K562 (cell line): Measurements from ENCODE around the gene ATP8B2. TPM values are rescaled to one million over a fixed set of nuclear protein-coding genes. Genes with fewer than 3 reads are reported as not detected.
A peak's percentile ranks its signal among the peaks of the same experiment; 100 is the strongest.

Source experiments
- BHLHE40 ChIP-seq: IDR thresholded peaks from 2 replicates; pipeline ENCODE4 v1.6.1; 2011; ENCODE audit warnings: low read length, improper control_type of control experiment
- CBX3 ChIP-seq, 2 experiments: IDR thresholded peaks; 1 replicate in 1 of 2; 2 replicates in 1 of 2; pipeline ENCODE4 v1.6.1; 2012; ENCODE audit warnings: inconsistent platforms in 2 of 2, low read length in 2 of 2, borderline replicate concordance in 1 of 2, control low read depth in 1 of 2
- CXXC5 ChIP-seq: fragments of 250-450 bp; sonication (Bioruptor Pico); IDR thresholded peaks from 2 replicates; pipeline ENCODE4 v1.8.0; 2022; ENCODE audit warnings: inconsistent platforms, mild to moderate bottlenecking, moderate library complexity
- FIP1L1 ChIP-seq: fragments of 200-400 bp; formaldehyde crosslinking; IDR thresholded peaks from 2 replicates; pipeline ENCODE4 v1.6.1; 2018; ENCODE audit warnings: mild to moderate bottlenecking, low read depth, low read length; ENCODE audit not compliant: poor library complexity, severe bottlenecking
- FOXJ2 ChIP-seq: fragments of 200-800 bp; sonication (Bioruptor generic); IDR thresholded peaks from 2 replicates; pipeline ENCODE4 v1.6.1; 2016; ENCODE audit warnings: missing genetic modification characterization, missing compliant biosample characterization
- HDAC2 ChIP-seq: fragments of 450-650 bp; IDR thresholded peaks from 2 replicates; pipeline ENCODE4 v1.6.1; 2016; ENCODE audit warnings: mild to moderate bottlenecking
- HMG20B ChIP-seq: fragments of 250-450 bp; sonication (Bioruptor Pico); IDR thresholded peaks from 2 replicates; pipeline ENCODE4 v1.5.0; 2021; ENCODE audit warnings: mild to moderate bottlenecking
- NCOA1 ChIP-seq: fragments of 450-650 bp; IDR thresholded peaks from 2 replicates; pipeline ENCODE4 v1.6.1; 2016; ENCODE audit warnings: low read depth
- SMARCE1 ChIP-seq: fragments of 450-650 bp; IDR thresholded peaks from 2 replicates; pipeline ENCODE4 v1.7.1; 2016; ENCODE audit warnings: mild to moderate bottlenecking
- SP1 ChIP-seq: sonication (generic); formaldehyde crosslinking; IDR thresholded peaks from 2 replicates; pipeline ENCODE4 v1.8.1; 2022; ENCODE audit warnings: mild to moderate bottlenecking, missing genetic modification reagents
- SP2 ChIP-seq: IDR thresholded peaks from 2 replicates; pipeline ENCODE4 v1.6.1; 2011; ENCODE audit warnings: mild to moderate bottlenecking, low read depth, low read length, moderate library complexity; ENCODE audit not compliant: poor library complexity, severe bottlenecking; ENCODE audit errors: extremely low read depth
- YY1 ChIP-seq, 3 experiments: IDR thresholded peaks; 2 replicates each; pipeline ENCODE4 v1.6.1; 2011; ENCODE audit warnings: low read length in 2 of 3, mild to moderate bottlenecking in 2 of 3, moderate library complexity in 2 of 3, borderline replicate concordance in 1 of 3, control low read depth in 1 of 3, low read depth in 1 of 3; ENCODE audit not compliant: insufficient read depth in 3 of 3, insufficient replicate concordance in 2 of 3, control insufficient read depth in 1 of 3, insufficient read length in 1 of 3; ENCODE audit errors: extremely low read depth in 1 of 3
- ZNF766 ChIP-seq: fragments of 200-800 bp; sonication (Bioruptor generic); conservative IDR thresholded peaks from 2 replicates; pipeline ENCODE4 v1.6.1; 2016; ENCODE audit warnings: missing genetic modification characterization, missing compliant biosample characterization
- ZNF780A ChIP-seq: fragments of 250-450 bp; sonication (Bioruptor Pico); IDR thresholded peaks from 2 replicates; pipeline ENCODE4 v1.5.0; 2021; ENCODE audit warnings: mild to moderate bottlenecking
- polyA plus RNA-seq, 8 experiments: library from polyadenylated mRNA; depleted of rRNA in 4 of 8; stranded (reverse) in 5 of 8; unstranded in 3 of 8; fragments of >200 nt; fragmentation: Nextera tagmentation in 2 of 8; fragmentation: Illumina TruSeq in 1 of 8; extraction: Ambion mirVana in 2 of 8; extraction: Trizol in 1 of 8; gene quantifications; 2 replicates each; pipeline versions ENCODE4 v1.2.1 to v1.2.3, GENCODE V29; 2011 to 2014; ENCODE audit warnings: inconsistent platforms in 1 of 8, missing spikeins in 1 of 8
- total RNA-seq, 7 experiments: library from RNA; depleted of rRNA in 6 of 7; stranded (reverse); fragments of >200 nt in 6 of 7; fragmentation: Illumina TruSeq in 2 of 7; extraction: Trizol in 2 of 7; gene quantifications; 2 replicates each; pipeline versions ENCODE4 v1.2.1 to v1.2.3, GENCODE V29; 2011 to 2021; ENCODE audit warnings: low replicate concordance in 1 of 7
- TF ChIP-seq, protein P1 (sequence below), 2 experiments: fragments of 450-650 bp; conservative IDR thresholded peaks; 2 replicates each; pipeline ENCODE4 v1.6.1; 2017; ENCODE audit warnings: mild to moderate bottlenecking in 2 of 2, moderate library complexity in 2 of 2
- TF ChIP-seq, protein P2 (sequence below): sonication (generic); formaldehyde crosslinking; IDR thresholded peaks from 2 replicates; pipeline ENCODE4 v1.9.0; 2022; ENCODE audit warnings: mild to moderate bottlenecking, missing genetic modification reagents
- TF ChIP-seq, protein P3 (sequence below), 2 experiments: fragments of 450-650 bp; IDR thresholded peaks; 2 replicates each; pipeline ENCODE4 v1.6.1; 2018; ENCODE audit warnings: mild to moderate bottlenecking in 2 of 2, low read depth in 1 of 2; ENCODE audit not compliant: partially characterized antibody in 2 of 2
- TF ChIP-seq, protein P4 (sequence below): IDR thresholded peaks from 2 replicates; pipeline ENCODE4 v1.6.1; 2014; ENCODE audit warnings: antibody characterized with exemption

ATP8B2 gene
- total and polyA plus RNA-seq, 9 of the 15 experiments (the other 6 are each of a cell fraction or from before 2014, with no cell fraction given), result 0.27 to 33.2 (median 18.4) TPM

DNA sequence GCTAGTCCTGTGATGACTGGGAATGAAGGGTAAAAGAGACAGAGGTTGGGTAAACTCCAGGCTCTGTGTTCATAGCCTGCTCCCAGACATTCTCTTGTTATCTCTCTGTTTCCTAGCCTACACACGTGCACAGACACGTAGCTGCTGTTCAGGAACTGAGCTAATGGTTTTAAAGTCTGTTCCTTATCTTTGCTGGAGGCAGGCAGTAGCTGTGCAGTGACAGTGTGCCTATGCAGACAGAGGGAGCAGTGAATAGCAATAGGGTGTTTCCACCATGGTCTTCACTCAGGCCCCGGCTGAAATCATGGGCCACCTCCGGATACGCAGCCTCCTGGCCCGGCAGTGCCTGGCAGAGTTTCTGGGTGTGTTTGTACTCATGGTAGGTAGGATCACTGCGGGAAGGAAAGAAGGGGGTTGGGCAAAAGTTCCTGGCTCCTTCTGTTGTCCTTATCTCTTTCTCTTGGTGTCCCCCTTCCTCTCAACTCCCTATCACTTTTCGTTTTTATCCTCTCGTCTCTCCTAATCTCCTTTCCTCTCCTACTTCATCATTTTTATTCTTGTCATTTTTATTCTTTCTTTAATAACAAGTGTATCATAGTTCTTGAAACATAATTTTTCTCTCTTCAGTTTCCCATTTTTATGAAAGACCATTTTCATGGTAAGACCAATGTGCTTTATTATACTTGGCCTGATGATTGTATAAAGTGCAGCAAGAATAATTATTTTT is 4.3 kb upstream of the ATP8B2 start, which contains the start of gene AQP10 (continued):
- TF ChIP-seq NCOA1 (peak; percentile 36; the same call in 1 of the 2 replicates), CBX3 (IDR thresholded peaks at IDR 0.05; ENCODE audit: borderline replicate concordance in 1 of 2, low read length in 2 of 2) (peak in 1 of 2 experiments; percentile 92; a peak in 1 of 3 replicates), HMG20B (no peak), FIP1L1 (no peak), BHLHE40 (peak; percentile 99), FOXJ2 (tag) (peak; percentile 89), SMARCE1 (peak; percentile 87), ZNF766 (CRISPR knock-in tag) (0 out of 2 replicates have a peak, but pooled peaks have one; percentile 39), SP1 (CRISPR knock-in tag) (peak; percentile 77), CXXC5 (CRISPR knock-in tag) (peak; percentile 92), SP2 (no peak), HDAC2 (peak; percentile 90; the same call in 1 of the 2 replicates), YY1 (IDR thresholded peaks at IDR 0.05; ENCODE audit: borderline replicate concordance in 1 of 3, control insufficient read depth in 1 of 3, extremely low read depth in 1 of 3, insufficient read depth in 3 of 3, insufficient read length in 1 of 3, insufficient replicate concordance in 2 of 3, low read depth in 1 of 3, low read length in 2 of 3) (peak in 2 of 3 experiments; percentile 21 to 61), ZNF780A (CRISPR knock-in tag) (no peak)
- TF ChIP-seq, protein P1, sequence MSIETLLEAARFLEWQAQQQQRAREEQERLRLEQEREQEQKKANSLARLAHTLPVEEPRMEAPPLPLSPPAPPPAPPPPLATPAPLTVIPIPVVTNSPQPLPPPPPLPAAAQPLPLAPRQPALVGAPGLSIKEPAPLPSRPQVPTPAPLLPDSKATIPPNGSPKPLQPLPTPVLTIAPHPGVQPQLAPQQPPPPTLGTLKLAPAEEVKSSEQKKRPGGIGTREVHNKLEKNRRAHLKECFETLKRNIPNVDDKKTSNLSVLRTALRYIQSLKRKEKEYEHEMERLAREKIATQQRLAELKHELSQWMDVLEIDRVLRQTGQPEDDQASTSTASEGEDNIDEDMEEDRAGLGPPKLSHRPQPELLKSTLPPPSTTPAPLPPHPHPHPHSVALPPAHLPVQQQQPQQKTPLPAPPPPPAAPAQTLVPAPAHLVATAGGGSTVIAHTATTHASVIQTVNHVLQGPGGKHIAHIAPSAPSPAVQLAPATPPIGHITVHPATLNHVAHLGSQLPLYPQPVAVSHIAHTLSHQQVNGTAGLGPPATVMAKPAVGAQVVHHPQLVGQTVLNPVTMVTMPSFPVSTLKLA (conservative IDR thresholded peaks at IDR 0.05), result peak; percentile 92 to 95
- TF ChIP-seq, protein P2, sequence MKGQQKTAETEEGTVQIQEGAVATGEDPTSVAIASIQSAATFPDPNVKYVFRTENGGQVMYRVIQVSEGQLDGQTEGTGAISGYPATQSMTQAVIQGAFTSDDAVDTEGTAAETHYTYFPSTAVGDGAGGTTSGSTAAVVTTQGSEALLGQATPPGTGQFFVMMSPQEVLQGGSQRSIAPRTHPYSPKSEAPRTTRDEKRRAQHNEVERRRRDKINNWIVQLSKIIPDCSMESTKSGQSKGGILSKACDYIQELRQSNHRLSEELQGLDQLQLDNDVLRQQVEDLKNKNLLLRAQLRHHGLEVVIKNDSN (CRISPR knock-in tag), result peak; percentile 72
- TF ChIP-seq, protein P3, sequence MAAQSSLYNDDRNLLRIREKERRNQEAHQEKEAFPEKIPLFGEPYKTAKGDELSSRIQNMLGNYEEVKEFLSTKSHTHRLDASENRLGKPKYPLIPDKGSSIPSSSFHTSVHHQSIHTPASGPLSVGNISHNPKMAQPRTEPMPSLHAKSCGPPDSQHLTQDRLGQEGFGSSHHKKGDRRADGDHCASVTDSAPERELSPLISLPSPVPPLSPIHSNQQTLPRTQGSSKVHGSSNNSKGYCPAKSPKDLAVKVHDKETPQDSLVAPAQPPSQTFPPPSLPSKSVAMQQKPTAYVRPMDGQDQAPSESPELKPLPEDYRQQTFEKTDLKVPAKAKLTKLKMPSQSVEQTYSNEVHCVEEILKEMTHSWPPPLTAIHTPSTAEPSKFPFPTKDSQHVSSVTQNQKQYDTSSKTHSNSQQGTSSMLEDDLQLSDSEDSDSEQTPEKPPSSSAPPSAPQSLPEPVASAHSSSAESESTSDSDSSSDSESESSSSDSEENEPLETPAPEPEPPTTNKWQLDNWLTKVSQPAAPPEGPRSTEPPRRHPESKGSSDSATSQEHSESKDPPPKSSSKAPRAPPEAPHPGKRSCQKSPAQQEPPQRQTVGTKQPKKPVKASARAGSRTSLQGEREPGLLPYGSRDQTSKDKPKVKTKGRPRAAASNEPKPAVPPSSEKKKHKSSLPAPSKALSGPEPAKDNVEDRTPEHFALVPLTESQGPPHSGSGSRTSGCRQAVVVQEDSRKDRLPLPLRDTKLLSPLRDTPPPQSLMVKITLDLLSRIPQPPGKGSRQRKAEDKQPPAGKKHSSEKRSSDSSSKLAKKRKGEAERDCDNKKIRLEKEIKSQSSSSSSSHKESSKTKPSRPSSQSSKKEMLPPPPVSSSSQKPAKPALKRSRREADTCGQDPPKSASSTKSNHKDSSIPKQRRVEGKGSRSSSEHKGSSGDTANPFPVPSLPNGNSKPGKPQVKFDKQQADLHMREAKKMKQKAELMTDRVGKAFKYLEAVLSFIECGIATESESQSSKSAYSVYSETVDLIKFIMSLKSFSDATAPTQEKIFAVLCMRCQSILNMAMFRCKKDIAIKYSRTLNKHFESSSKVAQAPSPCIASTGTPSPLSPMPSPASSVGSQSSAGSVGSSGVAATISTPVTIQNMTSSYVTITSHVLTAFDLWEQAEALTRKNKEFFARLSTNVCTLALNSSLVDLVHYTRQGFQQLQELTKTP (IDR thresholded peaks at IDR 0.05; ENCODE audit: low read depth in 1 of 2, partially characterized antibody in 2 of 2), result peak in 1 of 2 experiments; percentile 70
- TF ChIP-seq, protein P4, sequence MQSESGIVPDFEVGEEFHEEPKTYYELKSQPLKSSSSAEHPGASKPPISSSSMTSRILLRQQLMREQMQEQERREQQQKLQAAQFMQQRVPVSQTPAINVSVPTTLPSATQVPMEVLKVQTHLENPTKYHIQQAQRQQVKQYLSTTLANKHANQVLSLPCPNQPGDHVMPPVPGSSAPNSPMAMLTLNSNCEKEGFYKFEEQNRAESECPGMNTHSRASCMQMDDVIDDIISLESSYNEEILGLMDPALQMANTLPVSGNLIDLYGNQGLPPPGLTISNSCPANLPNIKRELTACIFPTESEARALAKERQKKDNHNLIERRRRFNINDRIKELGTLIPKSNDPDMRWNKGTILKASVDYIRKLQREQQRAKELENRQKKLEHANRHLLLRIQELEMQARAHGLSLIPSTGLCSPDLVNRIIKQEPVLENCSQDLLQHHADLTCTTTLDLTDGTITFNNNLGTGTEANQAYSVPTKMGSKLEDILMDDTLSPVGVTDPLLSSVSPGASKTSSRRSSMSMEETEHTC, result 0 out of 2 replicates have a peak, but pooled peaks have one; percentile 42
